K562 (cell line): ENCODE measurements around the gene DSE. TPM values are rescaled to one million over a fixed set of nuclear protein-coding genes. Genes with fewer than 3 reads are reported as not detected.

Source experiments
- ATAC-seq: fragments of 200-7000 bp; cut with Tn5 transposase; 3 replicates; pipeline ENCODE4 v1.9.1; 2020; ENCODE audit warnings: moderate library complexity
- BruUV-seq: library from RNA; stranded (reverse); fragments of 400-500 nt; replicated peaks from 2 replicates; lab custom pipeline; 2021; lab: Mats Ljungman, UMichigan
- CTCF ChIA-PET: fragments of 300-600 bp; formaldehyde crosslinking; extraction: SDS; loops from one replicate; lab custom pipeline; 2021; ENCODE audit warnings: low intra/inter-chr PET ratio; lab: Yijun Ruan, JAX
- POLR2A ChIA-PET: fragments of 300-600, 350-650 bp; sonication (Branson Sonifier 250); formaldehyde crosslinking; extraction: SDS; loops from one replicate; lab custom pipeline; 2021; ENCODE audit warnings: antibody characterized with exemption, inconsistent platforms; lab: Yijun Ruan, JAX
- DNase-seq, 4 experiments: peaks; one replicate each; pipeline versions ENCODE4 v3.0.0 to v3.0.0-alpha.2; 2011 to 2018; ENCODE audit warnings: low spot score in 3 of 4, mixed read lengths in 3 of 4; ENCODE audit errors: extremely low read depth in 1 of 4
- FAIRE-seq: peaks from 2 replicates; lab custom pipeline; 2011; peaks lifted over from hg19 to GRCh38; lab: Jason Lieb, UNC
- H2AFZ ChIP-seq: 2 replicates; pipeline ENCODE4 v1.6.0; 2011; ENCODE audit warnings: low read depth, low read length, control low read depth, inconsistent platforms
- H3K27ac ChIP-seq: fragments of 200-600 bp; 3 replicates; pipeline ENCODE4 v1.8.0; 2011; ENCODE audit warnings: low read depth, mild to moderate bottlenecking, control low read depth, inconsistent platforms, low read length, moderate library complexity, mixed read lengths; ENCODE audit errors: extremely low read depth
- H3K27me3 ChIP-seq, 2 experiments: fragments of 300-600 bp in 1 of 2; 2 replicates in 1 of 2; 3 replicates in 1 of 2; pipeline versions ENCODE4 v1.6.0 to v1.8.0; 2011; ENCODE audit warnings: inconsistent platforms in 2 of 2, low read length in 2 of 2, mild to moderate bottlenecking in 1 of 2, mixed read lengths in 1 of 2, moderate library complexity in 1 of 2; ENCODE audit not compliant: control insufficient read depth in 2 of 2, insufficient read depth in 2 of 2
- H3K36me3 ChIP-seq: fragments of 300-600 bp; 3 replicates; pipeline ENCODE4 v1.8.0; 2011; ENCODE audit warnings: mild to moderate bottlenecking, low read length, inconsistent platforms; ENCODE audit not compliant: control insufficient read depth, insufficient read depth
- H3K4me1 ChIP-seq, 2 experiments: fragments of 200-600 bp in 1 of 2; replicated peaks in 1 of 2; 2 replicates in 1 of 2; 3 replicates in 1 of 2; pipeline versions ENCODE4 v1.5.1 to v1.8.0; 2011; ENCODE audit warnings: inconsistent platforms in 2 of 2, low read length in 2 of 2, mild to moderate bottlenecking in 1 of 2, mixed read lengths in 1 of 2, moderate library complexity in 1 of 2; ENCODE audit not compliant: control insufficient read depth in 2 of 2, insufficient read depth in 2 of 2
- H3K4me2 ChIP-seq: 2 replicates; pipeline ENCODE4 v1.6.1; 2011; ENCODE audit warnings: low read length, control low read depth, inconsistent platforms, mixed read lengths; ENCODE audit not compliant: insufficient read depth
- H3K4me3 ChIP-seq: fragments of 200-600 bp; sonication (generic), shearing (Covaris generic); 2 replicates; pipeline ENCODE4 v1.5.1; 2016; ENCODE audit warnings: control low read depth, inconsistent platforms
- H3K79me2 ChIP-seq: fragments of 200-600 bp; 3 replicates; pipeline ENCODE4 v1.8.0; 2011; ENCODE audit warnings: low read length, inconsistent platforms; ENCODE audit not compliant: control insufficient read depth, insufficient read depth
- H3K9ac ChIP-seq, 2 experiments: 2 replicates each; pipeline versions ENCODE4 v1.6.0 to v1.6.1; 2011; ENCODE audit warnings: low read depth in 2 of 2, low read length in 2 of 2, control low read depth in 1 of 2, inconsistent platforms in 1 of 2, mild to moderate bottlenecking in 1 of 2, mixed read lengths in 1 of 2; ENCODE audit not compliant: insufficient read depth in 1 of 2
- H3K9me1 ChIP-seq: one replicate; pipeline ENCODE4 v1.6.0; 2011; ENCODE audit warnings: inconsistent platforms, mild to moderate bottlenecking, low read length, moderate library complexity; ENCODE audit not compliant: control insufficient read depth, insufficient read depth
- H3K9me3 ChIP-seq: replicated peaks from 2 replicates; pipeline ENCODE4 v1.5.1; 2011; ENCODE audit warnings: low read depth, low read length, inconsistent platforms; ENCODE audit not compliant: control insufficient read depth, insufficient read depth
- H4K20me1 ChIP-seq: replicated peaks from 2 replicates; pipeline ENCODE4 v1.6.1; 2011; ENCODE audit warnings: low read length, inconsistent platforms, mixed read lengths; ENCODE audit not compliant: control insufficient read depth, insufficient read depth
- CAMTA2 ChIP-seq: fragments of 250-450 bp; sonication (Bioruptor Pico); conservative IDR thresholded peaks from 2 replicates; pipeline ENCODE4 v1.5.1; 2022
- CBX1 ChIP-seq: sonication (generic); IDR thresholded peaks from 2 replicates; pipeline ENCODE4 v1.6.1; 2016; ENCODE audit warnings: antibody characterized with exemption, low read depth, mild to moderate bottlenecking
- CREM ChIP-seq: IDR thresholded peaks from 2 replicates; pipeline ENCODE4 v1.6.1; 2014; ENCODE audit warnings: antibody characterized with exemption, low read depth
- FOXK1 ChIP-seq: sonication (generic); formaldehyde crosslinking; IDR thresholded peaks from 2 replicates; pipeline ENCODE4 v1.8.0; 2022; ENCODE audit warnings: missing genetic modification reagents, mild to moderate bottlenecking, borderline replicate concordance
- RBM25 ChIP-seq: fragments of 200-400 bp; formaldehyde crosslinking; IDR thresholded peaks from 2 replicates; pipeline ENCODE4 v1.6.1; 2018; ENCODE audit warnings: low read length, low read depth, moderate library complexity; ENCODE audit not compliant: severe bottlenecking
- ZNF124 ChIP-seq: sonication (generic); formaldehyde crosslinking; IDR thresholded peaks from 2 replicates; pipeline ENCODE4 v1.8.1; 2022; ENCODE audit warnings: missing genetic modification reagents
- ZNF174 ChIP-seq: fragments of 250-450 bp; sonication (Bioruptor Pico); IDR thresholded peaks from 2 replicates; pipeline ENCODE4 v1.4.0; 2020; ENCODE audit warnings: mild to moderate bottlenecking
- ZNF3 ChIP-seq: fragments of 250-450 bp; sonication (Bioruptor Pico); IDR thresholded peaks from 2 replicates; pipeline ENCODE4 v1.5.0; 2021; ENCODE audit warnings: mild to moderate bottlenecking, moderate library complexity
- ZNF354B ChIP-seq: fragments of 250-450 bp; sonication (Bioruptor Pico); IDR thresholded peaks from 2 replicates; pipeline ENCODE4 v1.4.0; 2020
- ZNF395 ChIP-seq: fragments of 200-800 bp; sonication (Bioruptor generic); IDR thresholded peaks from 2 replicates; pipeline ENCODE4 v1.6.1; 2017; ENCODE audit warnings: missing genetic modification characterization, missing compliant biosample characterization
- ZNF408 ChIP-seq: fragments of 250-450 bp; sonication (Bioruptor Pico); IDR thresholded peaks from 2 replicates; pipeline ENCODE4 v1.4.0; 2020; ENCODE audit warnings: low read depth, mild to moderate bottlenecking, moderate library complexity
- ZNF449 ChIP-seq: fragments of 250-450 bp; sonication (Bioruptor Pico); IDR thresholded peaks from 2 replicates; pipeline ENCODE4 v1.8.0; 2022; ENCODE audit warnings: moderate library complexity, mild to moderate bottlenecking, inconsistent platforms
- ZNF75A ChIP-seq: fragments of 450-650 bp; formaldehyde crosslinking; IDR thresholded peaks from 2 replicates; pipeline ENCODE4 v1.4.0; 2020; ENCODE audit warnings: mild to moderate bottlenecking
- WGBS: fragments of 100-300 bp; shearing (Covaris generic); methylation state at CpG from one replicate; pipeline ENCODE4 v1.1.6; 2016; ENCODE audit warnings: low coverage, mixed read lengths; ENCODE audit not compliant: insufficient coverage; ENCODE audit errors: missing lambda C conversion rate; 5-methylcytosine and 5-hydroxymethylcytosine counted together
- in situ Hi-C: fragments of 300-500 bp; cut with MboI; formaldehyde crosslinking; loops from 4 replicates; pipeline ENCODE4 v1.15.0; 2018; ENCODE audit warnings: inconsistent platforms, mixed read lengths
- intact Hi-C: fragments of 100-400 bp; cut with micrococcal nuclease; formaldehyde crosslinking; loops from 2 replicates; pipeline ENCODE4 v1.14.2; 2022
- polyA plus RNA-seq, 8 experiments: library from polyadenylated mRNA; depleted of rRNA in 4 of 8; stranded (reverse) in 5 of 8; unstranded in 3 of 8; fragments of >200 nt; fragmentation: Nextera tagmentation in 2 of 8; fragmentation: Illumina TruSeq in 1 of 8; extraction: Ambion mirVana in 2 of 8; extraction: Trizol in 1 of 8; gene quantifications; 2 replicates each; pipeline versions ENCODE4 v1.2.1 to v1.2.3, GENCODE V29; 2011 to 2014; ENCODE audit warnings: inconsistent platforms in 1 of 8, missing spikeins in 1 of 8
- total RNA-seq, 7 experiments: library from RNA; depleted of rRNA in 6 of 7; stranded (reverse); fragments of >200 nt in 6 of 7; fragmentation: Illumina TruSeq in 2 of 7; extraction: Trizol in 2 of 7; gene quantifications; 2 replicates each; pipeline versions ENCODE4 v1.2.1 to v1.2.3, GENCODE V29; 2011 to 2021; ENCODE audit warnings: low replicate concordance in 1 of 7

DSE gene
- total and polyA plus RNA-seq, 9 of the 15 experiments (the other 6 are each of a cell fraction or from before 2014, with no cell fraction given) = 0.49 to 1.7 (median 0.79) TPM

GRCh38 chr6:116431964-116432595 is 61.3 kb downstream of the DSE start:
- no peaks in the 10 kb centered on the region for H3K36me3 ChIP-seq
- H3K9me3 ChIP-seq = no peaks in the 10 kb centered on the region
- ChIA-PET CTCF (interaction anchor here (0.7 kb wide), 1 partner anchor 1483 kb away, joined by 4 read pairs; no protein-coding TSS in a partner anchor), POLR2A (no interaction called here)
- ATAC-seq = no peak
- in situ Hi-C loops = no loop called here
- H3K79me2 ChIP-seq = no peaks in the 10 kb centered on the region
- no peak overlapping the region for H3K4me2 ChIP-seq
- FAIRE-seq = peak; percentile 35
- H3K4me3 ChIP-seq = no peak overlapping the region
- H3K4me1 ChIP-seq = no peaks in the 10 kb centered on the region
- peak; percentile 97 for TF ChIP-seq ZNF3 (CRISPR knock-in tag)
- TF ChIP-seq FOXK1 (CRISPR knock-in tag) = no peak
- peak; percentile 86 for TF ChIP-seq RBM25
- TF ChIP-seq, all 486 proteins: peak for 2
- DNase-seq = no peak
- no TSS peak for BruUV-seq
- Histone ChIP-seq H3K9me1 (no peaks in the 10 kb centered on the region), H3K27ac (no peak overlapping the region), H3K9ac (no peak overlapping the region), H2AFZ (no peak overlapping the region), H3K27me3 (peaks cover 0 to 9% of the 10 kb centered on the region in 2 experiments; a peak in 1 of 5 replicates), H4K20me1 (no peaks in the 10 kb centered on the region)
- intact Hi-C loops = no loop called here

GRCh38 chr6:116433206-116433712 is 62.5 kb downstream of the DSE start:
- ChIA-PET POLR2A (interaction anchor here (1.3 kb wide), 1 partner anchor 11 kb away, joined by 3 read pairs; no protein-coding TSS in a partner anchor), CTCF (no interaction called here)
- BruUV-seq = no TSS peak
- H3K9ac ChIP-seq = no peak overlapping the region
- H4K20me1 ChIP-seq = no peaks in the 10 kb centered on the region
- no peaks in the 10 kb centered on the region for H3K9me3 ChIP-seq
- H3K9me1 ChIP-seq = no peaks in the 10 kb centered on the region
- in situ Hi-C loops = no loop called here
- no peak for ATAC-seq
- H3K4me2 ChIP-seq = no peak overlapping the region
- no peaks in the 10 kb centered on the region for H3K79me2 ChIP-seq
- H3K36me3 ChIP-seq = no peaks in the 10 kb centered on the region
- no peak overlapping the region for H2AFZ ChIP-seq
- intact Hi-C loops = no loop called here
- 10% methylated on average over 4 of the region's 4 CpGs for WGBS
- no peak overlapping the region for H3K4me3 ChIP-seq
- H3K27ac ChIP-seq = no peak overlapping the region
- H3K27me3 ChIP-seq = peaks cover 0 to 9% of the 10 kb centered on the region in 2 experiments; a peak in 1 of 5 replicates
- DNase-seq = no peak
- FAIRE-seq = no peak
- H3K4me1 ChIP-seq = no peaks in the 10 kb centered on the region
- TF ChIP-seq ZNF354B (CRISPR knock-in tag) (no peak), ZNF75A (CRISPR knock-in tag) (no peak), ZNF408 (no peak), CAMTA2 (CRISPR knock-in tag) (no peak), ZNF124 (CRISPR knock-in tag) (no peak), ZNF395 (CRISPR knock-in tag) (no peak), ZNF449 (CRISPR knock-in tag) (no peak), CBX1 (no peak), ZNF174 (CRISPR knock-in tag) (no peak), CREM (no peak)
